Tibial nerve (tissue), 4 donors: ENCODE results near the gene AMDHD2. TPM values are rescaled to one million over a fixed set of nuclear protein-coding genes. Genes with fewer than 3 reads are reported as not detected.

Source experiments
- DNase-seq, 2 donors: peaks; one replicate each; pipeline ENCODE4 v3.0.0-alpha.2; 2019; ENCODE audit warnings: low spot score in 2 of 2
- H3K27ac ChIP-seq, 4 donors: fragments of 200-600 bp; sonication (generic) in 3 of 4; one replicate each; pipeline ENCODE4 v1.5.1; 2017 to 2019; ENCODE audit warnings: mild to moderate bottlenecking in 1 of 4
- H3K27me3 ChIP-seq, 2 donors: fragments of 200-600 bp; sonication (generic) in 1 of 2; one replicate each; pipeline versions ENCODE4 v1.5.1 to v1.6.0; 2017 to 2019
- H3K36me3 ChIP-seq, 3 donors: fragments of 200-600 bp; sonication (generic); one replicate each; pipeline ENCODE4 v1.5.1; 2018 to 2019
- H3K4me1 ChIP-seq, 4 donors: fragments of 200-600 bp; sonication (generic) in 3 of 4; one replicate each; pipeline ENCODE4 v1.5.1; 2017 to 2019
- H3K4me3 ChIP-seq, 4 donors: fragments of 200-600 bp; sonication (generic) in 3 of 4; one replicate each; pipeline ENCODE4 v1.5.1; 2017 to 2019; ENCODE audit warnings: mild to moderate bottlenecking in 1 of 4, moderate library complexity in 1 of 4
- H3K9me3 ChIP-seq, 4 donors: fragments of 200-600 bp; sonication (generic) in 3 of 4; one replicate each; pipeline ENCODE4 v1.5.1; 2017 to 2019
- EP300 ChIP-seq, 2 donors: sonication (generic); formaldehyde crosslinking; IDR thresholded peaks; one replicate each; pipeline ENCODE4 v1.6.1; 2017; ENCODE audit warnings: antibody characterized with exemption in 2 of 2, mild to moderate bottlenecking in 1 of 2
- POLR2A ChIP-seq, 2 donors: fragments of 450-650 bp; IDR thresholded peaks; one replicate each; pipeline ENCODE4 v1.6.1; 2017; ENCODE audit warnings: antibody characterized with exemption in 2 of 2, mild to moderate bottlenecking in 2 of 2, moderate library complexity in 2 of 2
- WGBS, 2 donors: methylation state at CpG; one replicate each; pipeline ENCODE4 v1.1.5; 2018; 5-methylcytosine and 5-hydroxymethylcytosine counted together
- total RNA-seq, 4 donors: library from RNA; depleted of rRNA; stranded (reverse); fragments of >200 nt; gene quantifications; one replicate each; pipeline ENCODE4 v1.1.0, GENCODE V29; 2016
- TF ChIP-seq, protein P1 (sequence below), 5 experiments: fragments of 200-600 bp in 3 of 5; fragments of 450-650 bp in 2 of 5; sonication (generic) in 3 of 5; IDR thresholded peaks; one replicate each; pipeline ENCODE4 v1.5.1; 2016 to 2019; ENCODE audit warnings: antibody characterized with exemption in 5 of 5, mild to moderate bottlenecking in 3 of 5, moderate library complexity in 2 of 5

Gene AMDHD2
- total RNA-seq, 4 donors from 2014 or later: 40.4 to 64.5 (median 55.2) TPM

DNA sequence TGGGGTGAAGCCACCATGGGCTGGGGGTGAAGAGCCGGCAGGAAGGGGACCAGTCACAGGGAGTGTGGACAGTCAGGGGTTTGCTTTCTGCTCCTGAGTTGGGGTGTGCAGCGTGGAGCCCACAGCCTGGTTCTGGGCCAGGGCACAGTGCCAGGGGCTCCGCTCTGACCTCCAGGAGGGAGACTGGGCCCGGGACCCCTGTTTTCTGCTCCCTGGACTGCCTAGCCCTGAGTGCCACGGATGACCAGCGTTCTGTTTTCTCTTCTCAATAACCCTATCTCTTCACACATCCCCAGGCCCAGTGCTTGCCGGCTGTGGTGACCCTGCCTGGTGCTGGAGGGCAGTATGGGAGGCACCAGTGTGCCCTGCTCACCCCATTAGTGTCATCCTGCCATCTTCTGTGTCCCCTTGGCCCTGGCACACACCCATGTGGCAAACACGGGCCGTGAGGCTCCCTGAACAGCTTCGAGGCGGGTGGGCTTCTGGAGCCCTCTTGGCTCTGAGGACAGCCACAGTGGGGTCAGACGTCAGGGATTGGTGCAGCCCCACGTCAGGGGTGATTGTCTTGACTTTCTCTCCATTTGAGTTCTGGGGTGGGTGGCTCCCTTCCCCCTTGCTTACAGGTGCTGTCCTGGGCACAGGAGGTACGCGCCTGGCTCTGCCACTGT lies 9.9 kb downstream of the AMDHD2 start:
- TF ChIP-seq EP300 (IDR thresholded peaks at IDR 0.05) (no peak), POLR2A (IDR thresholded peaks at IDR 0.05) (no peak)
- TF ChIP-seq, protein P1, sequence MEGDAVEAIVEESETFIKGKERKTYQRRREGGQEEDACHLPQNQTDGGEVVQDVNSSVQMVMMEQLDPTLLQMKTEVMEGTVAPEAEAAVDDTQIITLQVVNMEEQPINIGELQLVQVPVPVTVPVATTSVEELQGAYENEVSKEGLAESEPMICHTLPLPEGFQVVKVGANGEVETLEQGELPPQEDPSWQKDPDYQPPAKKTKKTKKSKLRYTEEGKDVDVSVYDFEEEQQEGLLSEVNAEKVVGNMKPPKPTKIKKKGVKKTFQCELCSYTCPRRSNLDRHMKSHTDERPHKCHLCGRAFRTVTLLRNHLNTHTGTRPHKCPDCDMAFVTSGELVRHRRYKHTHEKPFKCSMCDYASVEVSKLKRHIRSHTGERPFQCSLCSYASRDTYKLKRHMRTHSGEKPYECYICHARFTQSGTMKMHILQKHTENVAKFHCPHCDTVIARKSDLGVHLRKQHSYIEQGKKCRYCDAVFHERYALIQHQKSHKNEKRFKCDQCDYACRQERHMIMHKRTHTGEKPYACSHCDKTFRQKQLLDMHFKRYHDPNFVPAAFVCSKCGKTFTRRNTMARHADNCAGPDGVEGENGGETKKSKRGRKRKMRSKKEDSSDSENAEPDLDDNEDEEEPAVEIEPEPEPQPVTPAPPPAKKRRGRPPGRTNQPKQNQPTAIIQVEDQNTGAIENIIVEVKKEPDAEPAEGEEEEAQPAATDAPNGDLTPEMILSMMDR (IDR thresholded peaks at IDR 0.05): no peak
- Histone ChIP-seq H3K36me3 (peaks cover 0 to 54% (median 11%) of the 10 kb centered on the region in 3 donors), H3K27ac (peak overlapping the region in 2 of 4 donors; percentile 92 to 99)

DNA sequence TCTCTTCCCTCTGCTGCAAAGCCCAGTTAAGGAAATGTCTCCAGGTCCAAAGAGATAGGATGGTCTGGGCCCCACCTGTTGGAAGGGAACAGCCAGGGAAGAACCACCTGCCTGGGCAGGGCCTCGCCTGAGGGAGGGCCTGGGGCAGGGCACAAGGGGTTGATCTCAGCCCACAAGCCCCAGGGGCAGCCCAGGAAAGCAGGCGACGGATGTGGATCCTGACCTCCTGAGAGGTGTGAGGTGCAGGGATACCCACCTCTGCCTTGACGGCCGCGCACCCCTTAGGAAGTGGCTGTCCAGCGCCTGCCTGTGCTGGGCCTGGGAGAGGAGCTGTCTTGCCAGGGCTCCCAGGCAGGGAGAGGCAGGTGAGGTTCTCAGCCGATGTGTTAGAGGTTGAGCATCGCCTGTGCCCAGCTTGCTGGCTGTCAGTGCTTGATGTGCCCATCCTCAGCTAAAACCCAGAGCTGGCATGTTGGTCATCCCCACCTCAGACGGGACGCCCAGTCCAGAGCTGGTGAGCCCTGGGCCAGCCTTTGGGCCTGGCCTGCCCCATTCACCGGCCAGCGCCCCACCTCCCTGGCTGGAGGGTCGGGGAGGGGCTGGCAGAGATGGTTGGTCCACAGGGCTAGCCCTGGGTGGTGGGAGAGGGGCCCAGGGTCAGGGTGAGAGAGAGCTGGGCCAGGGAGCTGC lies 10.6 kb downstream of the AMDHD2 start:
- DNase-seq: no peak
- no peaks in the 10 kb centered on the region for H3K27me3 ChIP-seq
- peaks cover 0 to 16% (median 8%) of the 10 kb centered on the region in 4 donors for H3K4me1 ChIP-seq
- peaks cover 0 to 47% (median 6%) of the 10 kb centered on the region in 3 donors for H3K36me3 ChIP-seq
- peak overlapping the region; percentile 92 to 99 (median 96) for H3K27ac ChIP-seq
- H3K4me3 ChIP-seq: no peak overlapping the region
- TF ChIP-seq, protein P1 (IDR thresholded peaks at IDR 0.05): no peak
- TF ChIP-seq EP300 (IDR thresholded peaks at IDR 0.05): no peak
- TF ChIP-seq POLR2A (IDR thresholded peaks at IDR 0.05): no peak
- 74 to 81% methylated on average over 8 to 14 of the region's 14 CpGs for WGBS, 2 donors
- no peaks in the 10 kb centered on the region for H3K9me3 ChIP-seq

More for the DNA sequence above, 9.9 kb downstream of the AMDHD2 start:
- WGBS, 2 donors: 78 to 84% methylated on average over 14 to 15 of the region's 15 CpGs
- no peaks in the 10 kb centered on the region for H3K9me3 ChIP-seq
- H3K4me1 ChIP-seq: peaks cover 0 to 11% (median 6%) of the 10 kb centered on the region in 4 donors
- DNase-seq: no peak
- H3K27me3 ChIP-seq: no peaks in the 10 kb centered on the region
- H3K4me3 ChIP-seq: no peak overlapping the region

DNA sequence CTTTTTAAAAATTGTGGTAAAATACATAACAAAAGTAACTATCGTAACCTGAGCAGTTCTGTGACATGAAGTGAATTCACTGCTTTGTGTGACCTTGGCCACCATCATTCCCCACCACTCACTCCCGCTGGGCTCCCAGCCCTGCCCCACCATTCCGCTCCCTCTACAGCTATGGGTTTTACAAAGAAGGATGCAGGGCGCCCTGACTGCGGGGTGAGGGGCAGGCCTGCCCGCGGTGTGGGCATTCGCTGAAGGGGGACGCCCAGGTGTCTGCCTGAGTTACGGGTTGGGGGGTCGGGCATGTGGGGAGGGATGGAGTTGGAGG lies 11.2 kb downstream of the AMDHD2 start, which contains the start of gene CEMP1:
TSS of gene CEMP1 (minus strand) at position 38 of the 325 bp plus-strand sequence. CDS start 335 bp downstream, outside the sequence.
- TF ChIP-seq POLR2A (IDR thresholded peaks at IDR 0.05) (no peak), EP300 (IDR thresholded peaks at IDR 0.05) (no peak)
- TF ChIP-seq, protein P1 (IDR thresholded peaks at IDR 0.05): no peak

GRCh38 chr16:2531696-2532493 lies 11.7 kb downstream of the AMDHD2 start:
- WGBS, 2 donors: 0 to 1% methylated on average over 15 to 63 of the region's 84 CpGs
- Histone ChIP-seq H3K27me3 (no peaks in the 10 kb centered on the region), H3K36me3 (peaks cover 0 to 36% (median 0%) of the 10 kb centered on the region in 3 donors), H3K4me3 (peak overlapping the region; percentile 52 to 81 (median 70)), H3K27ac (peak overlapping the region; percentile 96 to 99 (median 98)), H3K9me3 (no peaks in the 10 kb centered on the region), H3K4me1 (peaks cover 0 to 27% (median 17%) of the 10 kb centered on the region in 4 donors)
- TF ChIP-seq POLR2A (IDR thresholded peaks at IDR 0.05): peak; percentile 83 to 95
- TF ChIP-seq EP300 (IDR thresholded peaks at IDR 0.05): peak; percentile 97 to 99
- TF ChIP-seq, protein P1 (IDR thresholded peaks at IDR 0.05): peak in 2 of 5 experiments; percentile 8 to 35
- peak; percentile 96 to 98 for DNase-seq

More for the DNA sequence above, 11.2 kb downstream of the AMDHD2 start, which contains the start of gene CEMP1:
- no peaks in the 10 kb centered on the region for H3K27me3 ChIP-seq
- 12 to 15% methylated on average over 7 to 11 of the region's 11 CpGs for WGBS, 2 donors
- H3K36me3 ChIP-seq: peaks cover 0 to 41% (median under 1%) of the 10 kb centered on the region in 3 donors
- peak within 1 kb of the TSS; percentile 52 to 81 (median 70) for H3K4me3 ChIP-seq
- DNase-seq: no peak
- peaks cover 0 to 21% (median 14%) of the 10 kb centered on the region in 4 donors for H3K4me1 ChIP-seq
- peak within 1 kb of the TSS; percentile 96 to 99 (median 98) for H3K27ac ChIP-seq
- no peaks in the 10 kb centered on the region for H3K9me3 ChIP-seq
